ENCODE data around the gene ZC3H6.

DNA sequence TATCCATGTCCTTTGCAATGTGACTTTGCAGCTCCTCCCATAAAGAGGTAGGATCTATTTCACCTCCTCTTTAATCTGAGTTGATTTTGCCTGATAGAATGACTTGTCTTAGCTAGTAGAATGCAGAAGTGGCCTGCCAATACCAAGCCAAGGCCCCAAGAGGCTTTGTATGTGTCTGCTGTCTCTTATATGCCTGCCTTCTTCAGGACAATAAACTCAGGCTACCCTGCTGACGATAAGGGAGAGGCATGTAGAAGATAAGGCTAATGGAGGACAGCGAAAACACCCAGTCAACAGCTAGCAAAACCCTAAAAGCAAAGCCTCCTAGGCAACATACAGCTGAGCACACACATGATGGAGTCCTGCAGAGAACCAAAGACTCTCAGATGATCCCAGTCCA, 18.7 kb upstream of the ZC3H6 start:
- TF ChIP-seq, protein P1, sequence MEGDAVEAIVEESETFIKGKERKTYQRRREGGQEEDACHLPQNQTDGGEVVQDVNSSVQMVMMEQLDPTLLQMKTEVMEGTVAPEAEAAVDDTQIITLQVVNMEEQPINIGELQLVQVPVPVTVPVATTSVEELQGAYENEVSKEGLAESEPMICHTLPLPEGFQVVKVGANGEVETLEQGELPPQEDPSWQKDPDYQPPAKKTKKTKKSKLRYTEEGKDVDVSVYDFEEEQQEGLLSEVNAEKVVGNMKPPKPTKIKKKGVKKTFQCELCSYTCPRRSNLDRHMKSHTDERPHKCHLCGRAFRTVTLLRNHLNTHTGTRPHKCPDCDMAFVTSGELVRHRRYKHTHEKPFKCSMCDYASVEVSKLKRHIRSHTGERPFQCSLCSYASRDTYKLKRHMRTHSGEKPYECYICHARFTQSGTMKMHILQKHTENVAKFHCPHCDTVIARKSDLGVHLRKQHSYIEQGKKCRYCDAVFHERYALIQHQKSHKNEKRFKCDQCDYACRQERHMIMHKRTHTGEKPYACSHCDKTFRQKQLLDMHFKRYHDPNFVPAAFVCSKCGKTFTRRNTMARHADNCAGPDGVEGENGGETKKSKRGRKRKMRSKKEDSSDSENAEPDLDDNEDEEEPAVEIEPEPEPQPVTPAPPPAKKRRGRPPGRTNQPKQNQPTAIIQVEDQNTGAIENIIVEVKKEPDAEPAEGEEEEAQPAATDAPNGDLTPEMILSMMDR (conservative IDR thresholded peaks at IDR 0.05 in 1 of 2, IDR thresholded peaks at IDR 0.05 in 1 of 2; ENCODE audit: extremely low read depth in 1 of 2, insufficient read depth in 1 of 2, low read depth in 1 of 2, low read length in 2 of 2), result no peak
- TF ChIP-seq EZH2 (IDR thresholded peaks at IDR 0.05; ENCODE audit: borderline replicate concordance, low read length), result no peak

Data from mammary epithelial cell (primary cell).